Panc1 (cell line): Measurements from ENCODE around the gene SIAH3. TPM values are rescaled to one million over a fixed set of nuclear protein-coding genes. Genes with fewer than 3 reads are reported as not detected.

Experiments used
- ATAC-seq: fragments of 200-7000 bp; cut with Tn5 transposase; 2 replicates; pipeline ENCODE4 v1.9.1; 2020; ENCODE audit warnings: mild to moderate bottlenecking, moderate library complexity
- BruUV-seq: library from RNA; stranded (reverse); fragments of 400-500 nt; replicated peaks from 2 replicates; lab custom pipeline; 2021; lab: Mats Ljungman, UMichigan
- CTCF ChIA-PET: fragments of 300-600 bp; sonication (Branson Sonifier 250); formaldehyde crosslinking; loops from one replicate; lab custom pipeline; 2022; ENCODE audit warnings: antibody characterized with exemption; lab: Charles Lee
- POLR2A ChIA-PET: fragments of 300-600 bp; sonication (Branson Sonifier 250); formaldehyde crosslinking; loops from one replicate; lab custom pipeline; 2022; ENCODE audit warnings: antibody characterized with exemption; lab: Charles Lee
- DNase-seq: peaks from one replicate; pipeline ENCODE4 v3.0.0-alpha.2; 2010; ENCODE audit warnings: low read depth, low spot score
- H3K27ac ChIP-seq: 2 replicates; pipeline ENCODE4 v1.5.1; 2011; ENCODE audit warnings: mild to moderate bottlenecking, low read length, inconsistent platforms
- H3K27me3 ChIP-seq: fragments of 200-500 bp; sonication (Bioruptor generic); 2 replicates; pipeline ENCODE4 v1.6.0; 2014; ENCODE audit warnings: low read length, inconsistent platforms; ENCODE audit not compliant: control insufficient read depth, insufficient read depth
- H3K36me3 ChIP-seq: fragments of 200-500 bp; sonication (Bioruptor generic); 2 replicates; pipeline ENCODE4 v1.5.1; 2014; ENCODE audit warnings: inconsistent platforms, mild to moderate bottlenecking, low read length, moderate library complexity; ENCODE audit not compliant: control insufficient read depth, insufficient read depth
- H3K4me1 ChIP-seq: 2 replicates; pipeline ENCODE4 v1.5.1; 2011; ENCODE audit warnings: inconsistent platforms, mild to moderate bottlenecking, low read length, moderate library complexity; ENCODE audit not compliant: control insufficient read depth, insufficient read depth
- H3K4me3 ChIP-seq, 2 experiments: 2 replicates each; pipeline ENCODE4 v1.5.1; 2011 to 2012; ENCODE audit warnings: low read depth in 2 of 2, low read length in 2 of 2, mild to moderate bottlenecking in 2 of 2, inconsistent platforms in 1 of 2, moderate library complexity in 1 of 2
- H3K9me3 ChIP-seq: fragments of 200-500 bp; sonication (Bioruptor generic); 2 replicates; pipeline ENCODE4 v1.5.1; 2014; ENCODE audit warnings: low read depth, mild to moderate bottlenecking, inconsistent platforms, low read length, moderate library complexity; ENCODE audit not compliant: control insufficient read depth, insufficient read depth
- POLR2AphosphoS5 ChIP-seq: IDR thresholded peaks from 2 replicates; pipeline ENCODE4 v1.6.1; 2012; ENCODE audit warnings: mild to moderate bottlenecking, low read depth, low read length, moderate library complexity
- SIN3A ChIP-seq: IDR thresholded peaks from 2 replicates; pipeline ENCODE4 v1.6.1; 2012; ENCODE audit warnings: low read depth, mild to moderate bottlenecking, low read length, moderate library complexity, borderline replicate concordance; ENCODE audit not compliant: insufficient read depth
- TCF7L2 ChIP-seq: IDR thresholded peaks from 2 replicates; pipeline ENCODE4 v1.6.1; 2011; ENCODE audit warnings: mild to moderate bottlenecking, low read depth, low read length, inconsistent platforms
- in situ Hi-C: cut with HindIII; loops from 2 replicates; pipeline ENCODE4 v1.10.0; 2016; ENCODE audit warnings: low sequenced_read_pairs, low pct_unique_long_range_greater_than_20kb
- intact Hi-C: fragments of 100-400 bp; cut with micrococcal nuclease; formaldehyde crosslinking; loops from one replicate; pipeline ENCODE4 v1.10.0; 2022; ENCODE audit not compliant: unreplicated experiment
- total RNA-seq: library from RNA; stranded (reverse); gene quantifications from one replicate; pipeline ENCODE4 v1.2.1, GENCODE V29; 2021; ENCODE audit not compliant: unreplicated experiment
- TF ChIP-seq, protein P1 (sequence below): fragments of 450-650 bp; IDR thresholded peaks from 2 replicates; pipeline ENCODE4 v1.5.1; 2017; ENCODE audit warnings: mild to moderate bottlenecking
- TF ChIP-seq, protein P2 (sequence below), 2 experiments: IDR thresholded peaks; 2 replicates each; pipeline ENCODE4 v1.6.1; 2011 to 2012; ENCODE audit warnings: low read depth in 2 of 2, control low read depth in 1 of 2, low read length in 1 of 2, mild to moderate bottlenecking in 1 of 2, moderate library complexity in 1 of 2; ENCODE audit not compliant: insufficient read depth in 1 of 2

SIAH3 gene
- total RNA-seq, 1 experiment from 2014 or later = not detected

DNA sequence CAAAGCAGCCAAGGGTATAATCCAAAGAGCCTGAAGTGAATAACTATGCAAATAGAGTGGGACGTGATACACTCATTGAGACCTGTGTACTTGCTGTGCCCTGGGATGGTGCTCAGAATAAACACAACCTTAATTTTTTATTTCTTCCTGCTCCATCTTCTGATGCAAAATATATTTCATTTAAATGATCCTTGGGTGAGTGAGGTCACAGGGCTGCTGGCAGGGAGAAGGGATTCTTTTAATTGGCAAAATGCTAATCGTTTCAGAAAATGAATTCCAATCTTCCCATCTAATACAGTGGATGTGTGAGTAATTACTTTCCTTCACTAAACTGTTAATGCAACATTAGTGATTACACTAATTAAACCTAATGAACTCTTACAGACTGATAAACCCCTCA lies 63.5 kb downstream of the SIAH3 start:
- Histone ChIP-seq H3K27me3 (no peaks in the 10 kb centered on the region), H3K4me1 (no peaks in the 10 kb centered on the region), H3K9me3 (no peaks in the 10 kb centered on the region), H3K4me3 (no peak overlapping the region), H3K27ac (no peak overlapping the region), H3K36me3 (no peaks in the 10 kb centered on the region)
- BruUV-seq = no TSS peak
- no peak for ATAC-seq
- CTCF ChIA-PET = no interaction called here
- TF ChIP-seq, protein P1, sequence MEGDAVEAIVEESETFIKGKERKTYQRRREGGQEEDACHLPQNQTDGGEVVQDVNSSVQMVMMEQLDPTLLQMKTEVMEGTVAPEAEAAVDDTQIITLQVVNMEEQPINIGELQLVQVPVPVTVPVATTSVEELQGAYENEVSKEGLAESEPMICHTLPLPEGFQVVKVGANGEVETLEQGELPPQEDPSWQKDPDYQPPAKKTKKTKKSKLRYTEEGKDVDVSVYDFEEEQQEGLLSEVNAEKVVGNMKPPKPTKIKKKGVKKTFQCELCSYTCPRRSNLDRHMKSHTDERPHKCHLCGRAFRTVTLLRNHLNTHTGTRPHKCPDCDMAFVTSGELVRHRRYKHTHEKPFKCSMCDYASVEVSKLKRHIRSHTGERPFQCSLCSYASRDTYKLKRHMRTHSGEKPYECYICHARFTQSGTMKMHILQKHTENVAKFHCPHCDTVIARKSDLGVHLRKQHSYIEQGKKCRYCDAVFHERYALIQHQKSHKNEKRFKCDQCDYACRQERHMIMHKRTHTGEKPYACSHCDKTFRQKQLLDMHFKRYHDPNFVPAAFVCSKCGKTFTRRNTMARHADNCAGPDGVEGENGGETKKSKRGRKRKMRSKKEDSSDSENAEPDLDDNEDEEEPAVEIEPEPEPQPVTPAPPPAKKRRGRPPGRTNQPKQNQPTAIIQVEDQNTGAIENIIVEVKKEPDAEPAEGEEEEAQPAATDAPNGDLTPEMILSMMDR = no peak
- TF ChIP-seq TCF7L2 = no peak
- TF ChIP-seq POLR2AphosphoS5 = no peak
- no peak for TF ChIP-seq SIN3A
- TF ChIP-seq, protein P2, sequence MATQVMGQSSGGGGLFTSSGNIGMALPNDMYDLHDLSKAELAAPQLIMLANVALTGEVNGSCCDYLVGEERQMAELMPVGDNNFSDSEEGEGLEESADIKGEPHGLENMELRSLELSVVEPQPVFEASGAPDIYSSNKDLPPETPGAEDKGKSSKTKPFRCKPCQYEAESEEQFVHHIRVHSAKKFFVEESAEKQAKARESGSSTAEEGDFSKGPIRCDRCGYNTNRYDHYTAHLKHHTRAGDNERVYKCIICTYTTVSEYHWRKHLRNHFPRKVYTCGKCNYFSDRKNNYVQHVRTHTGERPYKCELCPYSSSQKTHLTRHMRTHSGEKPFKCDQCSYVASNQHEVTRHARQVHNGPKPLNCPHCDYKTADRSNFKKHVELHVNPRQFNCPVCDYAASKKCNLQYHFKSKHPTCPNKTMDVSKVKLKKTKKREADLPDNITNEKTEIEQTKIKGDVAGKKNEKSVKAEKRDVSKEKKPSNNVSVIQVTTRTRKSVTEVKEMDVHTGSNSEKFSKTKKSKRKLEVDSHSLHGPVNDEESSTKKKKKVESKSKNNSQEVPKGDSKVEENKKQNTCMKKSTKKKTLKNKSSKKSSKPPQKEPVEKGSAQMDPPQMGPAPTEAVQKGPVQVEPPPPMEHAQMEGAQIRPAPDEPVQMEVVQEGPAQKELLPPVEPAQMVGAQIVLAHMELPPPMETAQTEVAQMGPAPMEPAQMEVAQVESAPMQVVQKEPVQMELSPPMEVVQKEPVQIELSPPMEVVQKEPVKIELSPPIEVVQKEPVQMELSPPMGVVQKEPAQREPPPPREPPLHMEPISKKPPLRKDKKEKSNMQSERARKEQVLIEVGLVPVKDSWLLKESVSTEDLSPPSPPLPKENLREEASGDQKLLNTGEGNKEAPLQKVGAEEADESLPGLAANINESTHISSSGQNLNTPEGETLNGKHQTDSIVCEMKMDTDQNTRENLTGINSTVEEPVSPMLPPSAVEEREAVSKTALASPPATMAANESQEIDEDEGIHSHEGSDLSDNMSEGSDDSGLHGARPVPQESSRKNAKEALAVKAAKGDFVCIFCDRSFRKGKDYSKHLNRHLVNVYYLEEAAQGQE (IDR thresholded peaks at IDR 0.05; ENCODE audit: insufficient read depth in 1 of 2, low read depth in 2 of 2, low read length in 1 of 2) = no peak
- no peak for DNase-seq
- intact Hi-C loops = no loop called here
- POLR2A ChIA-PET = no interaction called here
- in situ Hi-C loops = no loop called here

DNA sequence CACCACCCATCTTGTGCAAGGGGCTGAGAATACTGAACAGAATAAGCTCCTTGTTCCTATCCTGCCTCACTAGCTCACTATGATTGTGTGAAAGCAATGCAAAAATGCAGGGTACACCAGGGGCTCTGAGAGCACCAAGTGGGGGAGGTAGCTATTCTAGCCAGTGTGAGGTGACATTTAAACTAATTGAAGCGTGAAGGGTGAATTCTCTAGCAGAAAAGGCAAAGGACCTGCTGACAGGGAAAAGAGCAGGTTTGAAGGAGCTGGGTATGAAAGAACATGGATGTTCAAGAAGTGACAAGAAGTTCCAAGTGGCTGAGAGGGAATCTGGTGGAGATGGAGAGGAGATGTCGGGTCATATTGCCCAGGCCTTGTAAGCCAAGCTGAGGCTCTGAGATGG lies 64.2 kb downstream of the SIAH3 start:
- Histone ChIP-seq H3K36me3 (no peaks in the 10 kb centered on the region), H3K4me3 (no peak overlapping the region), H3K4me1 (no peaks in the 10 kb centered on the region), H3K27me3 (no peaks in the 10 kb centered on the region), H3K27ac (no peak overlapping the region), H3K9me3 (no peaks in the 10 kb centered on the region)
- TF ChIP-seq, protein P1 = no peak
- TF ChIP-seq SIN3A (no peak), TCF7L2 (no peak), POLR2AphosphoS5 (no peak)
- TF ChIP-seq, protein P2 (IDR thresholded peaks at IDR 0.05; ENCODE audit: insufficient read depth in 1 of 2, low read depth in 2 of 2, low read length in 1 of 2) = no peak
- intact Hi-C loops (no loop called here), in situ Hi-C loops (no loop called here)
- DNase-seq = no peak
- ChIA-PET CTCF (no interaction called here), POLR2A (no interaction called here)
- no peak for ATAC-seq
- BruUV-seq = no TSS peak
